HAP-1 (cell line): ENCODE results near the gene FBXO17.
"Not testable (repeated sequence)": the region's sequence is repeated elsewhere in the genome, so short reads cannot be mapped to it uniquely, and the experiment has no call there.

ENCODE experiments used
- DNase-seq, 2 experiments: peaks; one replicate each; pipeline ENCODE4 v3.0.0-alpha.2; 2016 to 2020; ENCODE audit warnings: low spot score in 2 of 2
- H3K27me3 ChIP-seq: fragments of 250-450 bp; sonication (Bioruptor Pico); 2 replicates; pipeline ENCODE4 v1.5.1; 2020; ENCODE audit warnings: low read depth, mild to moderate bottlenecking, moderate library complexity
- H3K36me3 ChIP-seq: fragments of 250-450 bp; sonication (Bioruptor Pico); replicated peaks from 2 replicates; pipeline ENCODE4 v1.5.1; 2020; ENCODE audit warnings: mild to moderate bottlenecking
- H3K4me1 ChIP-seq: fragments of 250-450 bp; sonication (Bioruptor Pico); 2 replicates; pipeline ENCODE4 v1.5.1; 2020; ENCODE audit warnings: mild to moderate bottlenecking
- H3K4me3 ChIP-seq: fragments of 250-450 bp; sonication (Bioruptor Pico); 2 replicates; pipeline ENCODE4 v1.5.1; 2020; ENCODE audit warnings: mild to moderate bottlenecking, moderate library complexity
- H3K9me3 ChIP-seq: fragments of 250-450 bp; sonication (Bioruptor Pico); 2 replicates; pipeline ENCODE4 v1.5.1; 2020; ENCODE audit warnings: mild to moderate bottlenecking, moderate library complexity
- in situ Hi-C: fragments of 300-500 bp; cut with MboI; formaldehyde crosslinking; loops from 3 replicates; pipeline ENCODE4 v1.14.3; 2020; ENCODE audit warnings: low sequenced_read_pairs, inconsistent platforms, mixed read lengths

The FBXO17 gene

GRCh38 chr19:38993271-38993670 is 17.7 kb upstream of the FBXO17 start:
- H3K36me3 ChIP-seq: no peaks in the 10 kb centered on the region
- no peak overlapping the region for H3K4me3 ChIP-seq
- H3K9me3 ChIP-seq: no peaks in the 10 kb centered on the region
- H3K4me1 ChIP-seq: no peaks in the 10 kb centered on the region
- DNase-seq: no peak
- in situ Hi-C loops: no loop called here
- peaks cover 5% of the 10 kb centered on the region; the same call in 1 of the 2 replicates for H3K27me3 ChIP-seq

- no peak for DNase-seq
- H3K9me3 ChIP-seq: no peaks in the 10 kb centered on the region
- peaks cover 5% of the 10 kb centered on the region; the same call in 1 of the 2 replicates for H3K27me3 ChIP-seq
- in situ Hi-C loops: no loop called here
- no peaks in the 10 kb centered on the region for H3K4me1 ChIP-seq
- no peaks in the 10 kb centered on the region for H3K36me3 ChIP-seq
- H3K4me3 ChIP-seq: no peak overlapping the region
Observed at GRCh38 chr19:38990949-38991697, 15.6 kb upstream of the FBXO17 start.

- H3K4me1 ChIP-seq, H3K9me3 ChIP-seq, H3K27me3 ChIP-seq, H3K36me3 ChIP-seq, DNase-seq, in situ Hi-C loops, H3K4me3 ChIP-seq: not testable (repeated sequence)
Observed at GRCh38 chr19:38989614-38990013, 14.1 kb upstream of the FBXO17 start.

- in situ Hi-C loops: no loop called here
- H3K36me3 ChIP-seq: no peaks in the 10 kb centered on the region
- no peaks in the 10 kb centered on the region for H3K4me1 ChIP-seq
- peak in 1 of 2 experiments; percentile 15 for DNase-seq
- H3K9me3 ChIP-seq: no peaks in the 10 kb centered on the region
- H3K4me3 ChIP-seq: no peak overlapping the region
- peaks cover 5% of the 10 kb centered on the region; the same call in 1 of the 2 replicates for H3K27me3 ChIP-seq
Observed at GRCh38 chr19:38989066-38989605, 13.6 kb upstream of the FBXO17 start.

GRCh38 chr19:38988627-38989026 is 13.1 kb upstream of the FBXO17 start:
- H3K36me3 ChIP-seq, in situ Hi-C loops, DNase-seq, H3K27me3 ChIP-seq, H3K4me3 ChIP-seq, H3K9me3 ChIP-seq, H3K4me1 ChIP-seq: not testable (repeated sequence)

GRCh38 chr19:38987745-38988144 is 12.2 kb upstream of the FBXO17 start:
- H3K4me1 ChIP-seq, H3K36me3 ChIP-seq, in situ Hi-C loops, H3K4me3 ChIP-seq, H3K9me3 ChIP-seq, DNase-seq, H3K27me3 ChIP-seq: not testable (repeated sequence)

- H3K4me1 ChIP-seq: no peaks in the 10 kb centered on the region
- H3K27me3 ChIP-seq: no peaks in the 10 kb centered on the region
- no peaks in the 10 kb centered on the region for H3K36me3 ChIP-seq
- DNase-seq: no peak
- peaks cover 5% of the 10 kb centered on the region; the same call in 1 of the 2 replicates for H3K9me3 ChIP-seq
- in situ Hi-C loops: no loop called here
- H3K4me3 ChIP-seq: no peak overlapping the region
Observed at GRCh38 chr19:38985262-38985661, 9.7 kb upstream of the FBXO17 start.

- Histone ChIP-seq H3K36me3 (no peaks in the 10 kb centered on the region), H3K4me3 (no peak overlapping the region), H3K9me3 (peaks cover 8% of the 10 kb centered on the region; the same call in 1 of the 2 replicates), H3K27me3 (no peaks in the 10 kb centered on the region), H3K4me1 (no peaks in the 10 kb centered on the region)
- no peak for DNase-seq
- in situ Hi-C loops: no loop called here
Observed at GRCh38 chr19:38980583-38981374, 5.2 kb upstream of the FBXO17 start.

- in situ Hi-C loops: loop anchor here (10.0 kb wide), 1 partner anchor 345 kb away; the partner anchor contains the start of gene LRFN1
- Histone ChIP-seq H3K27me3 (no peaks in the 10 kb centered on the region), H3K9me3 (peaks cover 8% of the 10 kb centered on the region; the same call in 1 of the 2 replicates), H3K36me3 (no peaks in the 10 kb centered on the region), H3K4me3 (no peak overlapping the region), H3K4me1 (peaks cover 2% of the 10 kb centered on the region; the same call in 1 of the 2 replicates)
- no peak for DNase-seq
Observed at GRCh38 chr19:38979812-38980211, 4.3 kb upstream of the FBXO17 start.

GRCh38 chr19:38978326-38978689 is 2.8 kb upstream of the FBXO17 start:
- H3K36me3 ChIP-seq: no peaks in the 10 kb centered on the region
- in situ Hi-C loops: loop anchor here (10.0 kb wide), 1 partner anchor 346 kb away; the partner anchor contains the start of gene LRFN1
- no peak for DNase-seq
- H3K4me3 ChIP-seq: no peak overlapping the region
- peaks cover 2% of the 10 kb centered on the region; the same call in 1 of the 2 replicates for H3K4me1 ChIP-seq
- no peaks in the 10 kb centered on the region for H3K27me3 ChIP-seq
- H3K9me3 ChIP-seq: peaks cover 8% of the 10 kb centered on the region; the same call in 1 of the 2 replicates

- peaks cover 2% of the 10 kb centered on the region; the same call in 1 of the 2 replicates for H3K4me1 ChIP-seq
- no peaks in the 10 kb centered on the region for H3K27me3 ChIP-seq
- peaks cover 8% of the 10 kb centered on the region; the same call in 1 of the 2 replicates for H3K9me3 ChIP-seq
- H3K4me3 ChIP-seq: no peak overlapping the region
- no peaks in the 10 kb centered on the region for H3K36me3 ChIP-seq
- in situ Hi-C loops: loop anchor here (10.0 kb wide), 1 partner anchor 347 kb away; the partner anchor contains the start of gene LRFN1
- no peak for DNase-seq
Observed at GRCh38 chr19:38977445-38978325, 2.1 kb upstream of the FBXO17 start.

GRCh38 chr19:38975861-38976271 is 324 bp upstream of the FBXO17 start:
- in situ Hi-C loops: loop anchor here (10.0 kb wide), 1 partner anchor 349 kb away; the partner anchor contains the start of gene LRFN1
- H3K9me3 ChIP-seq: peaks cover 8% of the 10 kb centered on the region; the same call in 1 of the 2 replicates
- no peaks in the 10 kb centered on the region for H3K36me3 ChIP-seq
- peaks cover 2% of the 10 kb centered on the region; the same call in 1 of the 2 replicates for H3K4me1 ChIP-seq
- peak in 1 of 2 experiments; percentile 30 for DNase-seq
- 0 out of 2 replicates have a peak overlapping the region, but pooled peaks have one; percentile 40 for H3K4me3 ChIP-seq
- H3K27me3 ChIP-seq: no peaks in the 10 kb centered on the region
